PFSK-1 (cell line): ENCODE data around the gene DAG1.

Experiments used
- FOXP2 ChIP-seq: optimal IDR thresholded peaks from 2 replicates; pipeline ENCODE3; 2011; ENCODE audit warnings: borderline replicate concordance, control low read depth, inconsistent platforms; ENCODE audit not compliant: insufficient read depth; ENCODE audit errors: extremely low read length, extremely low read depth
- POLR2AphosphoS5 ChIP-seq: IDR thresholded peaks from 2 replicates; pipeline ENCODE4 v1.6.1; 2012; ENCODE audit warnings: low read depth, mild to moderate bottlenecking, control low read depth, low read length, moderate library complexity
- SIN3A ChIP-seq: IDR thresholded peaks from 2 replicates; pipeline ENCODE4 v1.6.1; 2012; ENCODE audit warnings: mild to moderate bottlenecking, low read length, moderate library complexity, borderline replicate concordance; ENCODE audit not compliant: insufficient read depth
- TAF1 ChIP-seq: IDR thresholded peaks from 2 replicates; pipeline ENCODE4 v1.6.1; 2012; ENCODE audit warnings: low read length, control low read depth, borderline replicate concordance; ENCODE audit not compliant: insufficient read depth
- TF ChIP-seq, protein P1 (sequence below), 2 experiments: IDR thresholded peaks; 2 replicates each; pipeline versions ENCODE4 v1.6.1 to v1.8.0; 2011 to 2012; ENCODE audit warnings: low read depth in 2 of 2, low read length in 2 of 2, control low read depth in 1 of 2, inconsistent platforms in 1 of 2, mild to moderate bottlenecking in 1 of 2, moderate library complexity in 1 of 2; ENCODE audit not compliant: insufficient read depth in 1 of 2

Gene DAG1

DNA sequence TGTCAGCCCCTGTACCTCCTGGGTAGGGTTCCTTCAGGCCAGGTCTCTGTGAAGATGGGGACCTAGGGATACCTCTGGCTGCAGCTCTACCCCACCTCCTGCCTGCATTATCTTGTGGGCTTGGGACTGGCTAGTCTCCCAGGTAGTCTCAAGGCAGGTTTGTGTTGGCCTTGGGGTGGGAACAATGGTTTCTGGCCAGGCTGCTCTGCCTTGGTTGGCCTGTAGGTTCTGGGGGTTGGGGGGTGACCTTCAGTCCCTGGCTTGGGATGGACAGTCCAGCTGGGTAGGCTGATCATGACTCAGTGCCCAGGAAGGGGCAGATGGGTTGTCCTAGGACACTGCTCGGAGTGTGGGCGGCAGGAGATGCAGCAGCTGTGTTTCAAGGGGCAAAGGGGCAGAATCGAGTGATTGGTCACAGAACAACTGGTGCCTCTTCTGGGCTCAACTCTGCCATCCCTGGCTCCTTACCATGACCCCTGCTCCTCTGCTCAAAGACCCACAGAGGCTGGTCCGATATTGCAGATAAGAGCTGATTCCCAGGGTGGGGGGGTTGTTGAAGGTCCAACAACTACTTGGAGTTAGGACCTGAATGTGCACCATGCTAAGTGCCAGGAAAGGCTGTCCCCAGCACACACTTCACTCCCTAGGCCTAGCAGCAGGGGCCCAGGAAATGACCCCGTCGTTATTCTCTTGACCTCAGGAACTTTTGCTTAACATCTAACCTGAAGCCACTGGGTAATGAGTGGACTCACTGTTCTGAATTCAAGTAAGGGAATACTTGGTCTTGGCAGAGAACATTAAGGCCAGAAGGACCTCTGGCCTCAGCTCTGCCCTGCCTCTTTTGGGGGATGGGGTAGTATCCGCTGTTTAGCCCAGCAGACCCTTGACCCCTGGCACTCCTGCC is 66.2 kb downstream of the DAG1 start:
- no peak for TF ChIP-seq SIN3A
- no peak for TF ChIP-seq FOXP2
- no peak for TF ChIP-seq TAF1
- TF ChIP-seq POLR2AphosphoS5, result no peak
- TF ChIP-seq, protein P1, sequence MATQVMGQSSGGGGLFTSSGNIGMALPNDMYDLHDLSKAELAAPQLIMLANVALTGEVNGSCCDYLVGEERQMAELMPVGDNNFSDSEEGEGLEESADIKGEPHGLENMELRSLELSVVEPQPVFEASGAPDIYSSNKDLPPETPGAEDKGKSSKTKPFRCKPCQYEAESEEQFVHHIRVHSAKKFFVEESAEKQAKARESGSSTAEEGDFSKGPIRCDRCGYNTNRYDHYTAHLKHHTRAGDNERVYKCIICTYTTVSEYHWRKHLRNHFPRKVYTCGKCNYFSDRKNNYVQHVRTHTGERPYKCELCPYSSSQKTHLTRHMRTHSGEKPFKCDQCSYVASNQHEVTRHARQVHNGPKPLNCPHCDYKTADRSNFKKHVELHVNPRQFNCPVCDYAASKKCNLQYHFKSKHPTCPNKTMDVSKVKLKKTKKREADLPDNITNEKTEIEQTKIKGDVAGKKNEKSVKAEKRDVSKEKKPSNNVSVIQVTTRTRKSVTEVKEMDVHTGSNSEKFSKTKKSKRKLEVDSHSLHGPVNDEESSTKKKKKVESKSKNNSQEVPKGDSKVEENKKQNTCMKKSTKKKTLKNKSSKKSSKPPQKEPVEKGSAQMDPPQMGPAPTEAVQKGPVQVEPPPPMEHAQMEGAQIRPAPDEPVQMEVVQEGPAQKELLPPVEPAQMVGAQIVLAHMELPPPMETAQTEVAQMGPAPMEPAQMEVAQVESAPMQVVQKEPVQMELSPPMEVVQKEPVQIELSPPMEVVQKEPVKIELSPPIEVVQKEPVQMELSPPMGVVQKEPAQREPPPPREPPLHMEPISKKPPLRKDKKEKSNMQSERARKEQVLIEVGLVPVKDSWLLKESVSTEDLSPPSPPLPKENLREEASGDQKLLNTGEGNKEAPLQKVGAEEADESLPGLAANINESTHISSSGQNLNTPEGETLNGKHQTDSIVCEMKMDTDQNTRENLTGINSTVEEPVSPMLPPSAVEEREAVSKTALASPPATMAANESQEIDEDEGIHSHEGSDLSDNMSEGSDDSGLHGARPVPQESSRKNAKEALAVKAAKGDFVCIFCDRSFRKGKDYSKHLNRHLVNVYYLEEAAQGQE (IDR thresholded peaks at IDR 0.05; ENCODE audit: insufficient read depth in 1 of 2, low read depth in 2 of 2, low read length in 2 of 2), result no peak

DNA sequence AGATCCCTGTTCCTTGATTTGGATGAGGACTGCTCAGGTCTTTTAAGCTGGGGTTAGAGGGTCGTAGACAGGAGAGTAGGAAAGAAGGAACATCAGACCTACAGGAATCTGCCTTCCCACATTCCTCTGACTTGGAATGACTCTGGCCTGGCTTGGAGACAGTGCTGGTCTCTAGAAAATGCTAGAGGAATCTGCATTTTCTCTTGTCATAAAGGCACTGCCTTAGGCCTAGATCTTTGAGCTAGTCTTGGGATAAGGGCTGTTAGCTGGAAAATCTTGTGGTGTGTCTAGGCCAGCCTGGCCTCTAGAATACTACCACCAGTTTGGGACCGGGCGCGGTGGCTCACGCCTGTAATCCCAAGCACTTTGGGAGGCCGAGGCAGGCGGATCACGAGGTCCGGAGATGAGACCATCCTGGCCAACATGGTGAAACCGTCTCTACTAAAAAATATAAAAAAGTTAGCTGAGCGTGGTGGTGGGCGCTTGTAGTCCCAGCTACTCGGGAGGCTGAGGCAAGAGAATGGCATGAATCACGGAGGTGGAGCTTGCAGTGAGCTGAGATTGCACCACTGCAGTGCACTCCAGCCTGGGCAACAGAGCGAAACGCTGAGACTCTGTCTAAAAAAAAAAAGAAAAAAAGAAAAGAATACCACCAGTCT is 66.9 kb downstream of the DAG1 start:
- TF ChIP-seq SIN3A (no peak), POLR2AphosphoS5 (no peak), FOXP2 (no peak), TAF1 (no peak)
- TF ChIP-seq, protein P1 (IDR thresholded peaks at IDR 0.05; ENCODE audit: insufficient read depth in 1 of 2, low read depth in 2 of 2, low read length in 2 of 2), result no peak

DNA sequence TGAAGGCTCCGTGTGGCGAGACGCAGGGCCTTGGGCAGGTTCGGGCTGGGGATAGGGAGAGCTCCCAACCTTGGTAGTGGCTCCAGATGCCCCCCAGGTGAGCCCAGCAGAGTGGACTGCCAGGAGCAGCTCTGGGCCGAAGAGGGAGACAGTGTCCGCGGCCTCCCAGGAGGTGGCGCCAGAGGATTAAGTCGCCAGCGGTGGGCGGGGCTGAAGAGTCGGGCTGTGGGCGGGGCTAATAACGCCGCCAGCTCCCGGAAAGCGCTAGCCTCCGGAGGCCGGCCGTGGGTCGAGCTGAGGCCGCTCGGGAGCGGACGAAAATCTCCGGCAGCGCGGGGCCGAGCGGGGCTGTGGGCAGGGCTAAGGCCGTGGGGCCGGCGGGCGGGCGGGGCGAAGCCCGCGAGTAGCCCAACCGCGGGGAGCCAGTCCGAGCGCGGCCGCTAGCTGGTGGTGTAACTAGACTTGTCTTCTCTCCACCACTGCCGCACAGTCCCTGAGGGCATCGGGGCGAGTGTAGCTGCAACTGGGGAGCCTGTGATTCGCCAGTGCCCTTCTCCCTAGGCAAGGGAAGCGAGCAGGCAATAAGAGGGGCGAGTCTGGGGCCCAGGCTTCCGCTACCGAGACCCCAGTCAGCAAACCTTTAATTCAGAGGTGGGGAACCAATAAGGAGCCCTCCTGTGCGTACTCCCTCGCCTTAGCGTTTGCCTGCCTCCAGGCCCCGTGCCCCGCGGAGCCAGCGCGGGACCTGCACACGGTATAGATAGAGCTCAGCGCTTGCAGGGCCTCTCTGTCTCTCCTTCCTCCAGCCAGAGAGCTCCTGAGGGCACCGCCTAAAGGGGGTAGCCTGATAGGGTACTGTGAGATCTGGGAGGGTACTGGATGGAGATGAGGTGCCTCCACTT is 69.8 kb downstream of the DAG1 start:
- peak; percentile 72 for TF ChIP-seq FOXP2
- TF ChIP-seq TAF1, result no peak
- TF ChIP-seq SIN3A, result no peak
- TF ChIP-seq, protein P1 (IDR thresholded peaks at IDR 0.05; ENCODE audit: insufficient read depth in 1 of 2, low read depth in 2 of 2, low read length in 2 of 2), result no peak
- peak; percentile 42; the same call in 1 of the 2 replicates for TF ChIP-seq POLR2AphosphoS5

DNA sequence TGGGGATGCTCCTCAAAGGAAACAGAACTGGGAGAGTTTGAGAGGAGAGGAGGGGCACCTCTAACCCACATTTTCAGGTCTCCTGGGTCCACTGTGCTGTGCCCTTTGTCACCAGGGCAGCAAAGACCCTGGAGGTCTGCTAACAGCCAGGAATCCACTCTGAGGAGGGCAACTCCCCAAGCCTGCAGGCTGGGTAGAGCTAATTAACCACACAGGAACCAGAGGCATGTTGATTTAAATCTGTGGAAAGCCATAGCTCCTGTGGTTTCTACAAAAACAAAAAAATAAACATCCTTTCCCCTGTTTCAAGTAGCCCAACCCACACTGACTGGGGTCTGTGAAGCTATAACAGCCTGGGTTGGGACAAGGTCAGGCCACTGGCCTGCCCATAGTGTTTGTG is 82.0 kb downstream of the DAG1 start:
- TF ChIP-seq SIN3A (no peak), POLR2AphosphoS5 (no peak)

DNA sequence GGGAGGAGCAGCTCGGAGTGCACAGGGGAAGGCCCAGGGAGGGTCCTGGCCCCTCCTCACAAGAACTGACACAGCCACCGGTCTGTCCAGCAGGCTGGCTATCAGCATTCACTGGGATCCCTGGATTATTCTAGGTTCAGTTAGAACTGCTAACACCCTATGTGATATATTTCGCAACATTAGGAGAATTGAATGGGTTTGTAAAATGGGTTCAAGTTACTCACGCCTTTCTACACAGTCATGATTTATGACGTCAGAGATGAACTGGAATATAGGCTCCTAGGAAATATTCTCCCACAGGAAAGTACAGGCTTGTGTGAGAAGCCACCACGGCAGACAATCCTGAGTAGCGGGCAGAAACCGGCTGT is 83.2 kb downstream of the DAG1 start:
- no peak for TF ChIP-seq SIN3A
- TF ChIP-seq POLR2AphosphoS5, result no peak
- TF ChIP-seq, protein P1 (IDR thresholded peaks at IDR 0.05; ENCODE audit: insufficient read depth in 1 of 2, low read depth in 2 of 2, low read length in 2 of 2), result no peak
- no peak for TF ChIP-seq TAF1
- no peak for TF ChIP-seq FOXP2
